B cell (primary cell): Measurements from ENCODE around the gene ZNRF2.

Experiments used
- CTCF ChIP-seq: fragments of 200-600 bp; IDR thresholded peaks from one replicate; pipeline ENCODE4 v1.8.0; 2022; ENCODE audit warnings: antibody characterized with exemption, mild to moderate bottlenecking
- EZH2 ChIP-seq: IDR thresholded peaks from 2 replicates; pipeline ENCODE4 v1.6.1; 2012; ENCODE audit warnings: borderline replicate concordance, low read depth, mild to moderate bottlenecking, moderate library complexity, low read length; ENCODE audit not compliant: insufficient read depth, poor library complexity, severe bottlenecking

- TF ChIP-seq CTCF (no peak), EZH2 (no peak)
Measured at GRCh38 chr7:30365621-30366020, 81.2 kb downstream of the ZNRF2 start.
